ENCODE measurements around the gene TOP2B. TPM values are rescaled to one million over a fixed set of nuclear protein-coding genes. Genes with fewer than 3 reads are reported as not detected.
A peak's percentile ranks its signal among the peaks of the same experiment; 100 is the strongest.

The TOP2B gene
- 100 to 1,000 TPM; 114 TPM for total RNA-seq

DNA sequence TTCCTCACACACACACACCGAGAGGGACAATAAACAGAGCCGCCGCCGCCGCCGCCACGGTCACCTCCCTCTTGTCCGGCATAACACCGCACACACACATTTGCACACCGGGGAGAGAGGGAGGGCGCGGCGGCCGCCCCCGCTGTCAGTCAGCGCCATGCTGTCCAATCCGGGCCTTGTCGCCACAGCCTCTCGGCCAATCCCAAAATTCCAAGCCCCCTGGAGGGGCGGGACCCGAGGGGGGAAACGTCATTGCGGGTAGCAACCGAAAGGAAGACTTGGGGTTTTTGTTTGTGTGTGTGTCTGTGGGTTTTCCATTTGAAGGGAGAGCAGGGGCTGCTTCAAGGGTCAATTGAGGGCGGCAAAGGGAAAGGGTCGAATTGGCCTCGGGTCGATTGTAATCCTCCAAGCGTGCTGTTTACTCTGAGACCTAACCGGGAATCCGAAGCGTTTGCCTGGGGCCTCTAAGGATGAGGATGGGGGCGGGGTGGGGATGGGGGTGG lies at the start of gene TOP2B:
Gene TOP2B, minus strand, starts transcription at position 96 of the 503 bp plus-strand sequence. CDS start 610 bp downstream, outside the sequence.
- H3K27me3 Mint-ChIP-seq: peaks cover 5% of the 10 kb centered on the region
- H3K4me3 Mint-ChIP-seq: peak within 1 kb of the TSS; percentile 92
- DNase-seq: peak; percentile 96
- POLR2A ChIA-PET: interaction anchor here (1.0 to 1.7 kb wide), 4 partner anchors 116 to 124 kb away, joined by 3 to 11 read pairs (median 6); partner anchors contain the start of gene NGLY1
- peak within 1 kb of the TSS; percentile 95 for H3K27ac Mint-ChIP-seq
- H3K9me3 Mint-ChIP-seq: no peaks in the 10 kb centered on the region
- H3K36me3 Mint-ChIP-seq (ENCODE audit: low read depth): peaks cover 18% of the 10 kb centered on the region
- CTCF ChIA-PET: no interaction called here
- peaks cover 37% of the 10 kb centered on the region for H3K4me1 Mint-ChIP-seq

DNA sequence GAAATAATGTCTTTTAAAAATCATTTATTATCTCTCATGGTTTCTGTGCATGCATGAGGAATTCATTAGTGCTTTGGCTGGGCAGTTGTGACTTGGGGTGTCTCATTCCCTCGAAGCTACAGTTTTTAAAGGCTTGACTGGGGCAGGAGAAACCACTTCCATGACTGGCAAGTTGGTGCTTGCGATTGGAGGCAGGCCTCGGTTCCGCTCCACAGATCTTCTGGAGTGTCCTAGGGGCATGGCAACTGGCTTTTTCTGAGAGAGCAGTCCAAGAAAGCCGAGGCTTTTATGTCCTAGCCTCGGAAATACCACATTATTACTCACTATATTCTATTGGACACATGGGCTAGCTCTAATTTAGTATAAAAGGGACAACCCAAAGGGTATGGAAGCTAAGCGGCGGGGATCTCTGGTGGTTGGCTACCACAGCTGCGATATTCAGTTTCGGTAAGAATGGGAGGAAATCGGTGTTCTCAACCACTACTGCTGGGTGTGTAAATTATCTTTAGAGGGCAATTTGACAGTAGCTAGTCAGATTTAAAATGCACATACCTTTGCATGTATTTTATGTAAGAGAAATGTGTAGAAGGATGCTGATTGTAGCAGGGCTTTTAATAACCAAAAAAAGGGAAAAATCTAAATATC lies 48.8 kb upstream of the TOP2B start:
- ChIA-PET CTCF (no interaction called here), POLR2A (no interaction called here)
- no peak for DNase-seq
- H3K4me1 Mint-ChIP-seq: no peaks in the 10 kb centered on the region
- H3K27ac Mint-ChIP-seq: no peak overlapping the region
- H3K27me3 Mint-ChIP-seq: peaks cover 6% of the 10 kb centered on the region
- H3K4me3 Mint-ChIP-seq: no peak overlapping the region
- peaks cover 4% of the 10 kb centered on the region for H3K9me3 Mint-ChIP-seq
- H3K36me3 Mint-ChIP-seq (ENCODE audit: low read depth): peaks cover 5% of the 10 kb centered on the region

GRCh38 chr3:25711090-25711489 lies 46.4 kb upstream of the TOP2B start:
- Mint-ChIP-seq H3K4me3 (no peak overlapping the region), H3K9me3 (no peaks in the 10 kb centered on the region), H3K27ac (no peak overlapping the region), H3K4me1 (no peaks in the 10 kb centered on the region), H3K36me3 (ENCODE audit: low read depth) (no peaks in the 10 kb centered on the region), H3K27me3 (peaks cover 19% of the 10 kb centered on the region)
- CTCF ChIA-PET: no interaction called here
- POLR2A ChIA-PET: no interaction called here
- DNase-seq: no peak

DNA sequence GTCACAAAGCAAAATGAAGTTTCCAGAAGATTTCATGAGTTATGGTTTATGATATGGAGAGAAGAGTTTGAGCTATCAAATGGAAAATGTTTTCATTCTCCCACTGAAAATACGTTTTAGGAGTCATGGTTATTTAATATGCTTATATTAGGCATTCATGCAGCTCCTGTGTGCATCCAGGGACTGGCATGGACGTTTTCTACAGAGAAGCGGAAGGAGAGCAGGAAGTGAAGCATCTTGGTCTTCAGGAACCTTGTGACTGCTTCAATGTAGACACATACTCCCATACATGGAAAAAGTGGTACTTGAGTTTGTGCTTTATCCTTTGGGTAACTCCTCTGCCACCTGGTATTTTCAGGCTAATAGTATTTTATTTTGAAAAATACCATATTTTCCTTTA lies 43.3 kb upstream of the TOP2B start:
- ChIA-PET POLR2A (no interaction called here), CTCF (no interaction called here)
- no peak overlapping the region for H3K27ac Mint-ChIP-seq
- no peaks in the 10 kb centered on the region for H3K36me3 Mint-ChIP-seq (ENCODE audit: low read depth)
- no peaks in the 10 kb centered on the region for H3K4me1 Mint-ChIP-seq
- peaks cover 25% of the 10 kb centered on the region for H3K27me3 Mint-ChIP-seq
- no peaks in the 10 kb centered on the region for H3K9me3 Mint-ChIP-seq
- H3K4me3 Mint-ChIP-seq: no peak overlapping the region
- no peak for DNase-seq

DNA sequence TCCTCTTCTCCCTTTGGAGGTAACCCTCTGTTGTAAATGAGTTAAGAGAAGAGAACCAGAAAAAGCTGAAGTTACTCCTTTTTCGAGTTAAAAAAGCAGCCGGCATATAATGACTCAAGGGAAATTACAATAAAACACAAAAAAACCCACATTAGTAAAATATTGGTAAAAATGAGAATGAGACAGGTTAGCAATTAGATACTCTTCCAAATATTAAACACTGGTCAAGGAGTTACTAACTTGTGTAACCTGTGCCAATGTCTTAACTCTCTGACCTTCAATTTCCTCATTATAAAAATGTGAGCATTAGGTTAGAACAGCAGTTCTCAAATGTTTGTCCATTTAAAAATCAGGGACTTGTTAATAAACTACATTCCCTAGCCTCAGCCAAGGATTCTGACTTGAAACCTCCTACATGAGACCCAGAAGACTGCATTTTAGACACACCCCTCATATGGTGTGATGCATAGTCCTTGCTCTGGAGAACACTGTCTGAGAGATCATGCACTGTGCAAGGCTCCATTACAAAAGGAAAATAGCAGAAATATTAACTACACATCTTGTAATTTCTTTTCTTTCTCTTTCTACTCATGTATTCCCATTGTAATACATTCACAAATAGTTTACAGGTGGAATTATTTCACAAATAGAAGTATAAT lies 42.7 kb upstream of the TOP2B start:
- no peak overlapping the region for H3K27ac Mint-ChIP-seq
- no peaks in the 10 kb centered on the region for H3K36me3 Mint-ChIP-seq (ENCODE audit: low read depth)
- POLR2A ChIA-PET: no interaction called here
- H3K4me1 Mint-ChIP-seq: no peaks in the 10 kb centered on the region
- CTCF ChIA-PET: no interaction called here
- H3K9me3 Mint-ChIP-seq: no peaks in the 10 kb centered on the region
- DNase-seq: no peak
- peaks cover 25% of the 10 kb centered on the region for H3K27me3 Mint-ChIP-seq
- no peak overlapping the region for H3K4me3 Mint-ChIP-seq

DNA sequence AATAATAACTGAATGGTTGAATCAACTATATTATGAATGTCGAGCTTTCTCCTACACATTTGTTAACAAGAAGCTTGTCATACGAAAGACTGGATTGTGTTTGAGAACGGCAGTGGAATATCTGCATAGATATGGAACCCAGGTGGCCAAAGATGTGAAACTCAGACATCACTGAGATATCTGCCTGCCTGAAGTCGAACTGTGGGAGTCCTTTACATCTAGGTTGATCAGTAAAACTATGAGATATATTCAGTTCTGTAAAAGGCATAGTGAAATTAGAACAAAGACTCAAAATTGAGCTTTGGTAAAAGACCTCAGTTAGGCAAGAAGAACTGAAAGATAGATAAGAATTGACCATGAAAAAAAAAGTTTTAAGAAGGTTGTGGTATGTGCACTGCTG lies 41.5 kb upstream of the TOP2B start:
- Mint-ChIP-seq H3K4me3 (no peak overlapping the region), H3K4me1 (no peaks in the 10 kb centered on the region), H3K9me3 (no peaks in the 10 kb centered on the region), H3K36me3 (ENCODE audit: low read depth) (no peaks in the 10 kb centered on the region), H3K27ac (no peak overlapping the region), H3K27me3 (peaks cover 25% of the 10 kb centered on the region)
- ChIA-PET CTCF (no interaction called here), POLR2A (no interaction called here)
- DNase-seq: no peak

DNA sequence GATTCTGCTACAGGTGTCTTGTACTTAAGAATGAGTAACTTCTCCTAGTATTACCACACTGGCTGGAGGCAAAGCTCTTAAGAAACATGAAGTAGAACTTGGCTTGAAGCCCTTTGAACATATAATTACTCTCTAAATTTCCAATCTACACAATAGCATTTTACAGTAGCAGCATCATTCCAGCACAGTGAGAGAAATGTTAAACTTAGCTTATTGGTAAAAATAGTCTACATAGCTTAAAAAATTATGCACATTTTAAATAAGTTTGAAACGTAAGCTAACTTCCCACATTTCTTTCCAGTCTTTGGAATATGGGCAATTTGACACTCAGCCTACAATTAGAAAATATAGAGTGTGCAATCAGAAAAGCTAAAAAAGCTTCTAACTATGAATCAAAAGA lies 32.8 kb upstream of the TOP2B start:
- Mint-ChIP-seq H3K27ac (no peak overlapping the region), H3K36me3 (ENCODE audit: low read depth) (no peaks in the 10 kb centered on the region), H3K4me1 (no peaks in the 10 kb centered on the region), H3K27me3 (peaks cover 3% of the 10 kb centered on the region), H3K9me3 (no peaks in the 10 kb centered on the region), H3K4me3 (no peak overlapping the region)
- POLR2A ChIA-PET: no interaction called here
- DNase-seq: no peak
- CTCF ChIA-PET: no interaction called here

GRCh38 chr3:25695731-25696420 lies 31.2 kb upstream of the TOP2B start:
- Mint-ChIP-seq H3K9me3 (no peaks in the 10 kb centered on the region), H3K36me3 (ENCODE audit: low read depth) (no peaks in the 10 kb centered on the region), H3K4me3 (no peak overlapping the region), H3K27ac (no peak overlapping the region), H3K27me3 (peaks cover 10% of the 10 kb centered on the region), H3K4me1 (no peaks in the 10 kb centered on the region)
- CTCF ChIA-PET: interaction anchor here (0.9 kb wide), 1 partner anchor 25 kb away, joined by 3 read pairs; no protein-coding TSS in a partner anchor
- POLR2A ChIA-PET: no interaction called here
- DNase-seq: no peak

- Mint-ChIP-seq H3K4me1 (no peaks in the 10 kb centered on the region), H3K4me3 (no peak overlapping the region), H3K9me3 (no peaks in the 10 kb centered on the region), H3K27me3 (peaks cover 19% of the 10 kb centered on the region), H3K36me3 (ENCODE audit: low read depth) (no peaks in the 10 kb centered on the region), H3K27ac (no peak overlapping the region)
- ChIA-PET POLR2A (no interaction called here), CTCF (no interaction called here)
- no peak for DNase-seq
Measured at GRCh38 chr3:25693238-25693637, 28.5 kb upstream of the TOP2B start.

DNA sequence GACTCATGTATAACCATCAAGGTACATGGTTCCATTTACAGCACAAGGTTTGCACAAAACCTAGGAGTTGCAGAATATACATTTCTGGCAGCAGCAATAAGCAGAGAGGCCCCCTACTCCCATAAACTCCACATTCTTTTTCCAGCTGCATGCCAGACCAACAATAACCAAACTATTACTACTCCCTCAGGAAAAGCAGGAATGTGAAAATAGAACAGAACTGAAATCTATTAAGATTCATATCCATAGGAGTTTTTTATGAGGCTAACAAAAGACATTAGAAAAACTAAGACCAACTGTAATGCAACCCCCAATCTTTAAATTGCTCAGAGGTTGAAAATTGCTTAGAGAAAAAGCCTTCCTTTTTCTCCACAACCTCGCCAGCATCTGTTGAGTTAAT lies 27.6 kb upstream of the TOP2B start:
- H3K27ac Mint-ChIP-seq: no peak overlapping the region
- no peaks in the 10 kb centered on the region for H3K9me3 Mint-ChIP-seq
- ChIA-PET CTCF (interaction anchor here (0.6 kb wide), 1 partner anchor 25 kb away, joined by 4 read pairs; no protein-coding TSS in a partner anchor), POLR2A (no interaction called here)
- no peaks in the 10 kb centered on the region for H3K36me3 Mint-ChIP-seq (ENCODE audit: low read depth)
- no peak for DNase-seq
- peaks cover 18% of the 10 kb centered on the region for H3K27me3 Mint-ChIP-seq
- H3K4me3 Mint-ChIP-seq: no peak overlapping the region
- no peaks in the 10 kb centered on the region for H3K4me1 Mint-ChIP-seq

DNA sequence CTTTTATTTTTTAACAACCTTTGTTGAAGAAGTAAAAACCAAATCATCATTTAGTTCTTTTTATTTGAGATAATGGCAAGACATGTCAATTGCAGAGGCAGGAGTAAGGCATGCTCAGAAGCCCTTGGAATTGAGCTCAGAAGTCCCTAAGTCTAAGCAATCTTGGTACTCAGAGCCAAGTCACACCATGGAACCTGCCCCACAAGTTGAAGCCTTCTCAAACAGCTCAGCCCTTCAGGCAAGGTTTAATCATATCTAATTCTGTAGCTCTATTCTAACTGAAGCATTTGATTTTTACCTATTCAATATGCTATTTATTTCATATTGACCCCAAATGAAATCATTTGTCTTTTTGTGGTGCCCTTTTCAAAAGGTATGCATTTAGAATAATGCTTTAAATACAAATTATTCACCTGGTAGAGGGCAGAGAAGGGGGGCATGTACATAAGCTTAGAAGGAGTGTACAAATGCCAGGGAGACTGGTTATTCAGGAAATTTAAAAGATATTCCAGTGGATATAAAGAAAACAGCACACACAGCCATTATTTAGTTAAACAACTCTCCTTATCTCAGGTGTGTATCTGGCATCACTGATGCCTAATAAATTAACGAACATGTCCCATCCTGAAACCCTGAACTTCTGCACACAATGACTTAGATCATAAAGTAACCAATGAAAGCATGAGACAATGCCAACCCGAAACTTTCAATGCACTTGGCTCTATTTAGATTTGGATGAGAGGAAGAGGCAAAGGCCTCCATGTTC lies 26.2 kb upstream of the TOP2B start:
- CTCF ChIA-PET: no interaction called here
- POLR2A ChIA-PET: interaction anchor here (0.6 kb wide), 1 partner anchor 31 kb away, joined by 3 read pairs; no protein-coding TSS in a partner anchor
- Mint-ChIP-seq H3K36me3 (ENCODE audit: low read depth) (no peaks in the 10 kb centered on the region), H3K4me3 (no peak overlapping the region), H3K9me3 (no peaks in the 10 kb centered on the region), H3K27ac (no peak overlapping the region), H3K4me1 (no peaks in the 10 kb centered on the region), H3K27me3 (peaks cover 18% of the 10 kb centered on the region)
- no peak for DNase-seq

DNA sequence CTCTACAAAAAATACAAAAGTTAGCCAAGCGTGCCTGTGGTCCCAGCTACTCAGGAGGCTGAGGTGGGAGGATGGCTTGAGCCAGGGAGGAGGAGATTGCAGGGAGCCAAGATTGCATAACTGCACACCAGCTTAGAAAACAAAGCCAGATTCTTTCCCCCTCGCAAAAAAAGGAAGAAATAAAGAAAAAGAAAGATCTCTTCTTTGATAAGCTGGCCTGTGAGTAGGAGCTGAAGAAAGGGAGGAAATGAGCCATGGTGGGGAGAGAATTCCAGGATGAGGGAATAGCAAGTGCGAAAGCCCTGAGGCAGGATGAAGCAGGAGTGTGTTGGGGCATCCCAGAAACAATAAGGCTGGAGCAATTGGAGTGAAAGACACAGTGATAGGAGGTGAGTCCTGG lies 24.5 kb upstream of the TOP2B start:
- Mint-ChIP-seq H3K4me3 (no peak overlapping the region), H3K9me3 (no peaks in the 10 kb centered on the region), H3K27me3 (peaks cover 18% of the 10 kb centered on the region), H3K36me3 (ENCODE audit: low read depth) (no peaks in the 10 kb centered on the region), H3K4me1 (no peaks in the 10 kb centered on the region), H3K27ac (no peak overlapping the region)
- ChIA-PET POLR2A (no interaction called here), CTCF (no interaction called here)
- no peak for DNase-seq

DNA sequence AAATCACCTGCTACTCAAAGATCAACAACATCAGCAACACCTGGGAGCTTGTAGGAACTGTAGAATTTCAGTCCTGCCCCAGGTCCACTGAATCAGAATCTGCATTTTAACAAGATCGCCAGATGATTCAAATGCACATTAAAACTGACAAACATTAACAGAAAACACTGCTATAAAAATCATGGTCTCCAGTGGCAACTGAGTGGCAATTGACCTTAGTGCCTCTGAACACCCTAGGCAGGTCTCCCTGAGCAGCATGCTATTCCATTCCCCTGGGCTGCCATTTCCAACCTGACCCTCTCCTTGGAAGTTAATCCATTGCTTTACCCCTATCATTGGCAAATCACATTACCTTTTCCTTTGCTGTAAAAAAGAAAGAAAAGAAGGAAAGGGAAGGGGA lies 23.0 kb upstream of the TOP2B start:
- ChIA-PET POLR2A (no interaction called here), CTCF (no interaction called here)
- no peak overlapping the region for H3K27ac Mint-ChIP-seq
- H3K4me1 Mint-ChIP-seq: no peaks in the 10 kb centered on the region
- H3K27me3 Mint-ChIP-seq: peaks cover 18% of the 10 kb centered on the region
- DNase-seq: no peak
- H3K4me3 Mint-ChIP-seq: no peak overlapping the region
- no peaks in the 10 kb centered on the region for H3K9me3 Mint-ChIP-seq
- H3K36me3 Mint-ChIP-seq (ENCODE audit: low read depth): no peaks in the 10 kb centered on the region

Measured in activated CD4-positive, alpha-beta memory T cell treated with anti-CD3 and anti-CD28 coated beads, Interleukin-2, amount 10 ng/mL, durations not matched to agents 7 days and 5 days (primary cell).